Endodermal cell (in vitro differentiated cells): ENCODE results near the gene TDRD12. TPM values are rescaled to one million over a fixed set of nuclear protein-coding genes. Genes with fewer than 3 reads are reported as not detected.

Experiments
- DNase-seq: peaks from one replicate; pipeline ENCODE4 v3.0.0-alpha.2; 2017
- H3K27ac ChIP-seq: 2 replicates; pipeline ENCODE4 v1.5.1; 2013; ENCODE audit warnings: mild to moderate bottlenecking, low read depth, low read length, moderate library complexity
- H3K27me3 ChIP-seq: 2 replicates; pipeline ENCODE4 v1.6.1; 2013; ENCODE audit warnings: mild to moderate bottlenecking, low read length, moderate library complexity; ENCODE audit not compliant: insufficient read depth, control insufficient read depth, poor library complexity, severe bottlenecking
- H3K36me3 ChIP-seq: 2 replicates; pipeline ENCODE4 v1.7.0; 2013; ENCODE audit warnings: mild to moderate bottlenecking, low read length, moderate library complexity; ENCODE audit not compliant: control insufficient read depth, insufficient read depth
- H3K4me1 ChIP-seq: one replicate; pipeline ENCODE4 v1.7.0; 2013; ENCODE audit warnings: low read length; ENCODE audit not compliant: control insufficient read depth, insufficient read depth
- H3K4me3 ChIP-seq: 2 replicates; pipeline ENCODE4 v1.5.1; 2013; ENCODE audit warnings: mild to moderate bottlenecking, low read length, moderate library complexity
- H3K9ac ChIP-seq: 2 replicates; pipeline ENCODE4 v1.6.1; 2013; ENCODE audit warnings: mild to moderate bottlenecking, low read length, moderate library complexity; ENCODE audit not compliant: poor library complexity, severe bottlenecking; ENCODE audit errors: extremely low read depth
- H3K9me3 ChIP-seq: 2 replicates; pipeline ENCODE4 v1.6.1; 2013; ENCODE audit warnings: mild to moderate bottlenecking, low read length, moderate library complexity; ENCODE audit not compliant: control insufficient read depth
- H3K27ac Mint-ChIP-seq: 2 replicates; pipeline ENCODE4 v1.8.0; 2020; ENCODE audit warnings: mixed read lengths
- H3K27me3 Mint-ChIP-seq: 2 replicates; pipeline ENCODE4 v1.8.0; 2021; ENCODE audit warnings: mild to moderate bottlenecking, mixed read lengths; ENCODE audit not compliant: insufficient read depth
- H3K36me3 Mint-ChIP-seq: 2 replicates; pipeline ENCODE4 v1.8.0; 2020; ENCODE audit warnings: low read depth, mixed read lengths
- H3K4me1 Mint-ChIP-seq: 2 replicates; pipeline ENCODE4 v1.8.0; 2020; ENCODE audit warnings: mixed read lengths
- H3K4me3 Mint-ChIP-seq: 2 replicates; pipeline ENCODE4 v1.8.0; 2020; ENCODE audit warnings: mild to moderate bottlenecking, moderate library complexity, mixed read lengths
- H3K9me3 Mint-ChIP-seq: 2 replicates; pipeline ENCODE4 v1.8.0; 2020; ENCODE audit warnings: mild to moderate bottlenecking, mixed read lengths
- WGBS, 2 experiments: methylation state at CpG; one replicate each; pipeline versions ENCODE4 v1.1.5 to v1.1.7; 2013; ENCODE audit warnings: missing lambda C conversion rate in 2 of 2, mixed read lengths in 1 of 2; ENCODE audit not compliant: insufficient coverage in 1 of 2, insufficient read length in 1 of 2; 5-methylcytosine and 5-hydroxymethylcytosine counted together
- total RNA-seq, 2 donors: library from RNA; stranded (reverse); fragmentation: NEBNext Ultra II Directional in 1 of 2; extraction: Animal tissue kit (Norgen Biotek cat#: 25700) in 1 of 2; gene quantifications; 2 replicates in 1 of 2; 3 replicates in 1 of 2; pipeline ENCODE4 v1.2.1, GENCODE V29; 2021
- TF ChIP-seq, protein P1 (sequence below): fragments of 200-600 bp; sonication (generic); conservative IDR thresholded peaks from 2 replicates; pipeline ENCODE4 v1.5.0; 2021; ENCODE audit warnings: antibody characterized with exemption, mild to moderate bottlenecking

The TDRD12 gene
- total RNA-seq, 2 donors from 2014 or later, result 0.20 to 0.84 TPM

GRCh38 chr19:32809254-32809653 is 89.7 kb downstream of the TDRD12 start:
- no peaks in the 10 kb centered on the region for H3K9me3 ChIP-seq
- no peak overlapping the region for H3K27ac Mint-ChIP-seq
- no peaks in the 10 kb centered on the region for H3K4me1 Mint-ChIP-seq
- H3K9me3 Mint-ChIP-seq, result no peaks in the 10 kb centered on the region
- H3K4me3 Mint-ChIP-seq, result no peak overlapping the region
- no peak overlapping the region for H3K9ac ChIP-seq
- no peaks in the 10 kb centered on the region for H3K36me3 ChIP-seq
- H3K27ac ChIP-seq, result no peak overlapping the region
- no peak overlapping the region for H3K4me3 ChIP-seq
- no peaks in the 10 kb centered on the region for H3K27me3 ChIP-seq
- WGBS, 2 experiments, result 90 to 100% methylated on average over 3 to 5 of the region's 5 CpGs
- no peaks in the 10 kb centered on the region for H3K36me3 Mint-ChIP-seq
- no peaks in the 10 kb centered on the region for H3K4me1 ChIP-seq
- DNase-seq, result no peak
- H3K27me3 Mint-ChIP-seq, result no peaks in the 10 kb centered on the region
- TF ChIP-seq, protein P1, sequence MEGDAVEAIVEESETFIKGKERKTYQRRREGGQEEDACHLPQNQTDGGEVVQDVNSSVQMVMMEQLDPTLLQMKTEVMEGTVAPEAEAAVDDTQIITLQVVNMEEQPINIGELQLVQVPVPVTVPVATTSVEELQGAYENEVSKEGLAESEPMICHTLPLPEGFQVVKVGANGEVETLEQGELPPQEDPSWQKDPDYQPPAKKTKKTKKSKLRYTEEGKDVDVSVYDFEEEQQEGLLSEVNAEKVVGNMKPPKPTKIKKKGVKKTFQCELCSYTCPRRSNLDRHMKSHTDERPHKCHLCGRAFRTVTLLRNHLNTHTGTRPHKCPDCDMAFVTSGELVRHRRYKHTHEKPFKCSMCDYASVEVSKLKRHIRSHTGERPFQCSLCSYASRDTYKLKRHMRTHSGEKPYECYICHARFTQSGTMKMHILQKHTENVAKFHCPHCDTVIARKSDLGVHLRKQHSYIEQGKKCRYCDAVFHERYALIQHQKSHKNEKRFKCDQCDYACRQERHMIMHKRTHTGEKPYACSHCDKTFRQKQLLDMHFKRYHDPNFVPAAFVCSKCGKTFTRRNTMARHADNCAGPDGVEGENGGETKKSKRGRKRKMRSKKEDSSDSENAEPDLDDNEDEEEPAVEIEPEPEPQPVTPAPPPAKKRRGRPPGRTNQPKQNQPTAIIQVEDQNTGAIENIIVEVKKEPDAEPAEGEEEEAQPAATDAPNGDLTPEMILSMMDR, result no peak

DNA sequence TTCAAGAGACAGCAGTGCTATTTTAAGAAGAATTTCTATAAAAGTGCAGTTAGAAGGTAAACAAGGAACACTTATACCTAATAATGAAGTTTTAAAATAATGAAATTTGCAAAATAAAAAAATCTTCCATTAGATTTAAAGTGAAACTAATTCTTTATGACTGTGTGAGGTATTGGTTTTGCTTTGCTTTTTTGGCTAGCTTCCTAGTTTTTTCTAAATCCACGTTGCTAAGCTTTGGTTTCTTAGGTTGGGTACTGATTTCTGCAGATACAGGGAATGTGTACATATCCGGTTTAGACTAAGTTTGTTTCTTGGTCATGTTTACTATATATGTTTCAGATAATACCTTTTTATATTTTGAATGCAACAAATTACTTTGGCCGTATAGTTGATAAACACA is 90.2 kb downstream of the TDRD12 start:
- no peak overlapping the region for H3K4me3 ChIP-seq
- no peak overlapping the region for H3K9ac ChIP-seq
- no peaks in the 10 kb centered on the region for H3K27me3 ChIP-seq
- H3K4me1 ChIP-seq, result no peaks in the 10 kb centered on the region
- Mint-ChIP-seq H3K27ac (no peak overlapping the region), H3K4me1 (no peaks in the 10 kb centered on the region), H3K36me3 (no peaks in the 10 kb centered on the region), H3K4me3 (no peak overlapping the region), H3K27me3 (no peaks in the 10 kb centered on the region), H3K9me3 (no peaks in the 10 kb centered on the region)
- TF ChIP-seq, protein P1, result no peak
- 97 to 100% methylated on average over 1 to 3 of the region's 3 CpGs for WGBS, 2 experiments
- H3K27ac ChIP-seq, result no peak overlapping the region
- no peaks in the 10 kb centered on the region for H3K36me3 ChIP-seq
- DNase-seq, result no peak
- H3K9me3 ChIP-seq, result no peaks in the 10 kb centered on the region

DNA sequence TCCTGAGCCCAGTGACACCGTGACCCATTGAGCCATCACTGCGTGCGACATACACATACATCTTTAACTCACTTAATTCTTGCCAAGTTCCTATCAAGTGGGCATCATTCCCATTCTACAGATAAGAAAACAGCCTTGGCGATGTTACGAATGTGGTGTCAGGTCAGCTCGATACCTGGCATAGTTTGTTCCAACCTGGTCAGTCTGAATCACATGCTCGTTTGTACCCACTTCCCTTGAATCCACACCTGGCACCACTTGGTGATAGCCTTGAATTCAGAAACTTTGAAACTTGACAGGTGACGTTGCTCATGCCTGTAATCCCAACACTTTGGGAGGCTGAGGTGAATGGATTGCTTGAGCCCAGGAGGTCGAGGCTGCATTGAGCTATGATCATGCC is 90.9 kb downstream of the TDRD12 start:
- Mint-ChIP-seq H3K4me1 (no peaks in the 10 kb centered on the region), H3K27ac (no peak overlapping the region), H3K36me3 (no peaks in the 10 kb centered on the region), H3K27me3 (no peaks in the 10 kb centered on the region), H3K4me3 (no peak overlapping the region), H3K9me3 (no peaks in the 10 kb centered on the region)
- no peaks in the 10 kb centered on the region for H3K9me3 ChIP-seq
- TF ChIP-seq, protein P1, result no peak
- no peak overlapping the region for H3K4me3 ChIP-seq
- H3K4me1 ChIP-seq, result no peaks in the 10 kb centered on the region
- no peak overlapping the region for H3K27ac ChIP-seq
- no peak for DNase-seq
- 94% methylated on average over 7 to 9 of the region's 9 CpGs for WGBS, 2 experiments
- no peaks in the 10 kb centered on the region for H3K27me3 ChIP-seq
- no peak overlapping the region for H3K9ac ChIP-seq
- no peaks in the 10 kb centered on the region for H3K36me3 ChIP-seq
